ENCODE data around the gene GUK1.

DNA sequence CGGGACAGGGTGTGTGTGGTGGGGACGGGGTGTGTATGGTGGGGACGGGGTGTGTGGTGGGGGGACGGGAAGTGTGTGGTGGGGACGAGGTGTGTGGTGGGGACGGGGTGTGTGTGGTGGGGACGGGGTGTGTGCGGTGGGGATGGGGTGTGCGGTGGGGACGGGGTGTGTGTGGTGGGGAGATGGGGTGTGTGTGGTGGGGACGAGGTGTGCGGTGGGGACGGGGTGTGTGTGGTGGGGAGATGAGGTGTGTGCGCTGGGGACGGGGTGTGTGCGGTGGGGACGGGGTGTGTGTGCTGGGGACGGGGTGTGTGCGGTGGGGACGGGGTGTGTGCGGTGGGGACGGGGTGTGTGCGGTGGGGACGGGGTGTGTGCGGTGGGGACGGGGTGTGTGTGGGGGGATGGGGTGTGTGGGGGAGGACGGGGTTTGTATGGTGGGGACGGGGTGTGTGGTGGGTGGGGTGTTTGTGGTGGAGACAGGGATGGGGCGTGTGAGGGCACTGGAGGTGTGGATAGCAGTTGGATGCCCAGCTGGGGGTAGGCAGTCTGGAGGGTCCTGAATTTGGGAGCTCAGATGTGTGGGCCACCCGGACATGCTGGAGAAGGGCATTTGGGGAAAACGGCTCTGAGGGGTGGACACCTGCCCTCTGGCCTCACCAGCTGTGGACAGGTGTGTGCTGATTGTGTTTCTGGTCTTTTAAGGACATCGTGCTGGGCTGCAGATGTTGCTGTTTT lies 42.4 kb downstream of the GUK1 start:
- TF ChIP-seq TAF1 (IDR thresholded peaks at IDR 0.05; ENCODE audit: borderline replicate concordance, low read depth, low read length) (no peak), POLR2A (IDR thresholded peaks at IDR 0.05; ENCODE audit: low read depth, low read length) (no peak)
